HCT116 (cell line): ENCODE results near the gene PLSCR5. TPM values are rescaled to one million over a fixed set of nuclear protein-coding genes. Genes with fewer than 3 reads are reported as not detected.

Experiments
- ATAC-seq: fragments of 200-7000 bp; cut with Tn5 transposase; 2 replicates; pipeline ENCODE4 v1.9.1; 2020; ENCODE audit warnings: mild to moderate bottlenecking, moderate library complexity
- BruUV-seq: library from RNA; stranded (reverse); fragments of 400-500 nt; replicated peaks from 2 replicates; lab custom pipeline; 2021; lab: Mats Ljungman, UMichigan
- CTCF ChIA-PET: fragments of 300-600 bp; sonication (Branson Sonifier 250); formaldehyde crosslinking; loops from one replicate; lab custom pipeline; 2021; ENCODE audit warnings: antibody characterized with exemption; lab: Charles Lee
- POLR2A ChIA-PET: fragments of 300-600, 350-600 bp; sonication (Branson Sonifier 250); formaldehyde crosslinking; loops from one replicate; lab custom pipeline; 2021; ENCODE audit warnings: antibody characterized with exemption; lab: Charles Lee
- RAD21 ChIA-PET, 2 experiments: fragments of 300-600 bp; sonication (Branson Sonifier 250); formaldehyde crosslinking; loops; one replicate each; lab custom pipeline; 2023; ENCODE audit warnings: low total read pairs in 2 of 2; ENCODE audit not compliant: uncharacterized antibody in 2 of 2, unreplicated experiment in 2 of 2, low non-redundant PET in 1 of 2; lab: Charles Lee
- DNase-seq: peaks from one replicate; pipeline ENCODE4 v3.0.0-alpha.2; 2010; ENCODE audit warnings: low read depth, low spot score
- H2AFZ ChIP-seq: fragments of 200-600 bp; shearing (Covaris generic), sonication (generic); 2 replicates; pipeline ENCODE4 v1.6.1; 2017; ENCODE audit warnings: low read depth, mixed run types, mixed read lengths, antibody characterized with exemption, low read length; ENCODE audit not compliant: poor library complexity, severe bottlenecking
- H3K27ac ChIP-seq: 2 replicates; pipeline ENCODE4 v1.5.1; 2012; ENCODE audit warnings: low read depth, low read length
- H3K27me3 ChIP-seq: fragments of 200-600 bp; sonication (generic); 2 replicates; pipeline ENCODE4 v1.6.1; 2016; ENCODE audit warnings: mixed run types, low read length, mixed read lengths; ENCODE audit not compliant: insufficient read depth
- H3K36me3 ChIP-seq, 2 experiments: fragments of 200-500 bp in 1 of 2; fragments of 200-600 bp in 1 of 2; sonication (Bioruptor generic) in 1 of 2; sonication (generic) in 1 of 2; 2 replicates each; pipeline versions ENCODE4 v1.5.1 to v1.6.1; 2014 to 2016; ENCODE audit warnings: low read length in 2 of 2, inconsistent platforms in 1 of 2, mixed read lengths in 1 of 2, mixed run types in 1 of 2; ENCODE audit not compliant: insufficient read depth in 2 of 2, control insufficient read depth in 1 of 2
- H3K4me1 ChIP-seq, 2 experiments: fragments of 200-600 bp in 1 of 2; sonication (generic) in 1 of 2; 2 replicates each; pipeline versions ENCODE4 v1.5.1 to v1.6.1; 2012 to 2017; ENCODE audit warnings: low read length in 2 of 2, inconsistent platforms in 1 of 2, mild to moderate bottlenecking in 1 of 2, mixed read lengths in 1 of 2, mixed run types in 1 of 2, moderate library complexity in 1 of 2; ENCODE audit not compliant: insufficient read depth in 2 of 2, control insufficient read depth in 1 of 2
- H3K4me2 ChIP-seq: fragments of 200-600 bp; sonication (generic); 2 replicates; pipeline ENCODE4 v1.6.1; 2017; ENCODE audit warnings: mixed run types, low read length, mixed read lengths
- H3K4me3 ChIP-seq, 2 experiments: fragments of 200-600 bp in 1 of 2; sonication (generic) in 1 of 2; replicated peaks in 1 of 2; 2 replicates each; pipeline ENCODE4 v1.5.1; 2011 to 2016; ENCODE audit warnings: low read length in 2 of 2, control low read depth in 1 of 2, low read depth in 1 of 2, mild to moderate bottlenecking in 1 of 2, mixed read lengths in 1 of 2, mixed run types in 1 of 2
- H3K79me2 ChIP-seq: fragments of 200-600 bp; sonication (generic); 2 replicates; pipeline ENCODE4 v1.6.1; 2017; ENCODE audit warnings: mild to moderate bottlenecking, mixed run types, low read length, moderate library complexity, mixed read lengths; ENCODE audit not compliant: insufficient read depth
- H3K9ac ChIP-seq: fragments of 200-600 bp; sonication (generic); 2 replicates; pipeline ENCODE4 v1.6.1; 2016; ENCODE audit warnings: low read length, mixed read lengths
- H3K9me2 ChIP-seq: fragments of 200-600 bp; sonication (generic), shearing (Covaris generic); 2 replicates; pipeline ENCODE4 v1.6.1; 2017; ENCODE audit warnings: mixed run types, mild to moderate bottlenecking, moderate library complexity; ENCODE audit not compliant: insufficient read depth
- H3K9me3 ChIP-seq, 2 experiments: fragments of 200-500 bp in 1 of 2; fragments of 200-600 bp in 1 of 2; sonication (Bioruptor generic) in 1 of 2; sonication (generic) in 1 of 2; 2 replicates each; pipeline ENCODE4 v1.6.1; 2014 to 2017; ENCODE audit warnings: low read length in 2 of 2, mixed read lengths in 2 of 2, inconsistent platforms in 1 of 2, low read depth in 1 of 2, mild to moderate bottlenecking in 1 of 2, mixed run types in 1 of 2, moderate library complexity in 1 of 2; ENCODE audit not compliant: control insufficient read depth in 1 of 2, insufficient read depth in 1 of 2
- H4K20me1 ChIP-seq: fragments of 200-600 bp; sonication (generic), shearing (Covaris generic); 2 replicates; pipeline ENCODE4 v1.6.1; 2017; ENCODE audit warnings: mixed run types, mild to moderate bottlenecking, moderate library complexity; ENCODE audit not compliant: insufficient read depth
- CBX3 ChIP-seq: IDR thresholded peaks from 2 replicates; pipeline ENCODE4 v1.6.1; 2012; ENCODE audit warnings: low read depth
- CEBPB ChIP-seq: IDR thresholded peaks from 2 replicates; pipeline ENCODE4 v1.6.1; 2012; ENCODE audit warnings: low read depth
- ELF1 ChIP-seq: IDR thresholded peaks from 2 replicates; pipeline ENCODE4 v1.6.1; 2012; ENCODE audit warnings: low read depth, borderline replicate concordance
- POLR2AphosphoS5 ChIP-seq: IDR thresholded peaks from 2 replicates; pipeline ENCODE4 v1.6.1; 2011; ENCODE audit warnings: mild to moderate bottlenecking, low read depth, low read length, moderate library complexity
- REST ChIP-seq: IDR thresholded peaks from 2 replicates; pipeline ENCODE4 v1.6.1; 2012; ENCODE audit warnings: low read depth
- SIN3A ChIP-seq: IDR thresholded peaks from 2 replicates; pipeline ENCODE4 v1.6.1; 2012; ENCODE audit warnings: low read depth
- ZBTB33 ChIP-seq: IDR thresholded peaks from 2 replicates; pipeline ENCODE4 v1.6.1; 2011; ENCODE audit warnings: mild to moderate bottlenecking, low read length, moderate library complexity; ENCODE audit not compliant: insufficient replicate concordance; ENCODE audit errors: extremely low read depth
- ZFX ChIP-seq: fragments of 450-650 bp; IDR thresholded peaks from 2 replicates; pipeline ENCODE4 v1.6.1; 2017
- ZNF274 ChIP-seq: fragments of 200-500 bp; sonication (Bioruptor generic); IDR thresholded peaks from 2 replicates; pipeline ENCODE4 v1.6.1; 2014; ENCODE audit warnings: mild to moderate bottlenecking, low read depth, low read length, inconsistent platforms
- intact Hi-C: fragments of 100-400 bp; cut with micrococcal nuclease; formaldehyde crosslinking; loops from 2 replicates; pipeline ENCODE4 v1.10.0; 2022
- total RNA-seq: library from RNA; stranded (reverse); gene quantifications from one replicate; pipeline ENCODE4 v1.2.1, GENCODE V29; 2021; ENCODE audit not compliant: unreplicated experiment
- TF ChIP-seq, protein P1 (sequence below), 3 experiments: fragments of 200-600 bp in 1 of 3; sonication (generic) in 1 of 3; IDR thresholded peaks in 2 of 3; conservative IDR thresholded peaks in 1 of 3; 2 replicates each; pipeline ENCODE4 v1.5.1; 2012 to 2017; ENCODE audit warnings: low read depth in 2 of 3, low read length in 2 of 3, antibody characterized with exemption in 1 of 3, borderline replicate concordance in 1 of 3, control low read depth in 1 of 3, mild to moderate bottlenecking in 1 of 3, mixed read lengths in 1 of 3, mixed run types in 1 of 3, moderate library complexity in 1 of 3; ENCODE audit not compliant: insufficient read depth in 1 of 3

PLSCR5 gene
- total RNA-seq, 1 experiment from 2014 or later, result not detected

DNA sequence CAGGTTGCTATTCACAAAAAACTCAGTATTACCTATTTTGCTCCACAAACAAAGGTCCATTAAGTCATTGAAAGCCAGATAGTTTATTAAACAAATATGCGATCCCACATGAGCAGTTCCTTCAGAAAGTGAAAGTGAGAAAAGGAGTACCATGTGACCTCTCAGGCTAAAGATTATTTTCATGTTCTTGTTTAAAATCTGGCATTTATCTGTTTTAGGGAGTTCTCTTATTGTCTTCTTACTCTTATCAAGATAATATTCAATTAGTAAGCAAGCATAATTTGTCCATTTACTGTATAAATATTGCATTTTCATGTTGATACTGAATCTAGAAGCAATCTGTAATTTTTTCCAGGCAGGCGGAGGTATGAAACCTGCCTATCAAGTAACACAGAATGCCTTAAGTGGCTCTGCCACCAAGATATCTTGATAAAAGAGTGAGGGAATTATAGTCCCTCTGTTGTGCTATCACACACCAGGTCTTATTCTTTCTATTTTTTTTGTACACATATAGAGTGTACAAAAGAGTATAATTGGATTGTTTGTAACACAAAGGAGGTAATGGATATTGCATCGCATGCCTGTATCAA, 20.1 kb upstream of the PLSCR5 start (continued):
- no peak for TF ChIP-seq ZBTB33
- TF ChIP-seq ZNF274, result no peak
- TF ChIP-seq REST, result no peak

- ChIA-PET POLR2A (no interaction called here), CTCF (no interaction called here), RAD21 (no interaction called here)
- no TSS peak for BruUV-seq
- no peaks in the 10 kb centered on the region for H3K79me2 ChIP-seq
- H3K9me2 ChIP-seq, result no peaks in the 10 kb centered on the region; the same call in 1 of the 2 replicates
- no peak overlapping the region for H3K4me3 ChIP-seq
- H3K36me3 ChIP-seq, result no peaks in the 10 kb centered on the region
- H3K27me3 ChIP-seq, result no peaks in the 10 kb centered on the region
- no peak for TF ChIP-seq ELF1
- no peak for TF ChIP-seq POLR2AphosphoS5
- TF ChIP-seq CBX3, result no peak
- TF ChIP-seq SIN3A, result no peak
- TF ChIP-seq CEBPB, result no peak
- TF ChIP-seq, protein P1, sequence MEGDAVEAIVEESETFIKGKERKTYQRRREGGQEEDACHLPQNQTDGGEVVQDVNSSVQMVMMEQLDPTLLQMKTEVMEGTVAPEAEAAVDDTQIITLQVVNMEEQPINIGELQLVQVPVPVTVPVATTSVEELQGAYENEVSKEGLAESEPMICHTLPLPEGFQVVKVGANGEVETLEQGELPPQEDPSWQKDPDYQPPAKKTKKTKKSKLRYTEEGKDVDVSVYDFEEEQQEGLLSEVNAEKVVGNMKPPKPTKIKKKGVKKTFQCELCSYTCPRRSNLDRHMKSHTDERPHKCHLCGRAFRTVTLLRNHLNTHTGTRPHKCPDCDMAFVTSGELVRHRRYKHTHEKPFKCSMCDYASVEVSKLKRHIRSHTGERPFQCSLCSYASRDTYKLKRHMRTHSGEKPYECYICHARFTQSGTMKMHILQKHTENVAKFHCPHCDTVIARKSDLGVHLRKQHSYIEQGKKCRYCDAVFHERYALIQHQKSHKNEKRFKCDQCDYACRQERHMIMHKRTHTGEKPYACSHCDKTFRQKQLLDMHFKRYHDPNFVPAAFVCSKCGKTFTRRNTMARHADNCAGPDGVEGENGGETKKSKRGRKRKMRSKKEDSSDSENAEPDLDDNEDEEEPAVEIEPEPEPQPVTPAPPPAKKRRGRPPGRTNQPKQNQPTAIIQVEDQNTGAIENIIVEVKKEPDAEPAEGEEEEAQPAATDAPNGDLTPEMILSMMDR (IDR thresholded peaks at IDR 0.05 in 2 of 3, conservative IDR thresholded peaks at IDR 0.05 in 1 of 3; ENCODE audit: borderline replicate concordance in 1 of 3, insufficient read depth in 1 of 3, low read depth in 2 of 3, low read length in 2 of 3), result no peak
- TF ChIP-seq ZFX, result no peak
- H3K9ac ChIP-seq, result no peak overlapping the region
- no peak for DNase-seq
- no peak for ATAC-seq
- no peaks in the 10 kb centered on the region; the same call in 1 of the 2 replicates for H4K20me1 ChIP-seq
- H3K4me1 ChIP-seq, result no peaks in the 10 kb centered on the region; a peak in 1 of 4 replicates
- no peak overlapping the region for H2AFZ ChIP-seq
- H3K9me3 ChIP-seq, result no peaks in the 10 kb centered on the region
- no peak overlapping the region for H3K27ac ChIP-seq
- no peak overlapping the region for H3K4me2 ChIP-seq
- intact Hi-C loops, result no loop called here
Measured at GRCh38 chr3:146621723-146622122, 16.6 kb upstream of the PLSCR5 start.
